KMS-11 (cell line): ENCODE data around the gene ST6GALNAC6.

ENCODE experiments used
- H2AFZ ChIP-seq: fragments of 200-600 bp; sonication (generic); 2 replicates; pipeline ENCODE4 v1.6.1; 2016; ENCODE audit warnings: antibody characterized with exemption, mixed run types, low read depth
- H3K27ac ChIP-seq: fragments of 200-600 bp; sonication (generic); 2 replicates; pipeline ENCODE4 v1.6.1; 2016; ENCODE audit warnings: mild to moderate bottlenecking, mixed run types
- H3K27me3 ChIP-seq: fragments of 200-600 bp; sonication (generic); 2 replicates; pipeline ENCODE4 v1.6.1; 2017; ENCODE audit warnings: mild to moderate bottlenecking, low read depth, mixed run types, moderate library complexity; ENCODE audit not compliant: insufficient read depth
- H3K36me3 ChIP-seq: fragments of 200-600 bp; sonication (generic); 2 replicates; pipeline ENCODE4 v1.6.1; 2017; ENCODE audit warnings: mild to moderate bottlenecking, mixed run types; ENCODE audit not compliant: insufficient read depth
- H3K4me1 ChIP-seq: fragments of 200-600 bp; sonication (generic); 2 replicates; pipeline ENCODE4 v1.6.1; 2016; ENCODE audit warnings: mild to moderate bottlenecking, low read depth, mixed run types; ENCODE audit not compliant: poor library complexity, severe bottlenecking
- H3K4me2 ChIP-seq: fragments of 200-600 bp; sonication (generic); 2 replicates; pipeline ENCODE4 v1.7.0; 2016; ENCODE audit warnings: mild to moderate bottlenecking, mixed run types
- H3K4me3 ChIP-seq: fragments of 200-600 bp; sonication (generic); IDR thresholded peaks from 2 replicates; pipeline ENCODE4 v1.6.1; 2017; ENCODE audit warnings: low read depth, low read length, mixed read lengths; ENCODE audit not compliant: insufficient read depth
- H3K79me2 ChIP-seq: fragments of 200-600 bp; sonication (generic); 2 replicates; pipeline ENCODE4 v1.6.1; 2016; ENCODE audit warnings: low read depth, mixed run types; ENCODE audit not compliant: insufficient read depth
- H3K9ac ChIP-seq: fragments of 200-600 bp; sonication (generic); 2 replicates; pipeline ENCODE4 v1.6.1; 2016; ENCODE audit warnings: mild to moderate bottlenecking, mixed run types
- H4K20me1 ChIP-seq: fragments of 200-600 bp; sonication (generic); 2 replicates; pipeline ENCODE4 v1.6.1; 2016; ENCODE audit warnings: mild to moderate bottlenecking, mixed run types; ENCODE audit not compliant: insufficient read depth
- TF ChIP-seq, protein P1 (sequence below): fragments of 200-600 bp; sonication (generic); conservative IDR thresholded peaks from 2 replicates; pipeline ENCODE4 v1.6.1; 2017; ENCODE audit warnings: low read depth, mild to moderate bottlenecking, antibody characterized with exemption, low read length, moderate library complexity, mixed read lengths

The ST6GALNAC6 gene

DNA sequence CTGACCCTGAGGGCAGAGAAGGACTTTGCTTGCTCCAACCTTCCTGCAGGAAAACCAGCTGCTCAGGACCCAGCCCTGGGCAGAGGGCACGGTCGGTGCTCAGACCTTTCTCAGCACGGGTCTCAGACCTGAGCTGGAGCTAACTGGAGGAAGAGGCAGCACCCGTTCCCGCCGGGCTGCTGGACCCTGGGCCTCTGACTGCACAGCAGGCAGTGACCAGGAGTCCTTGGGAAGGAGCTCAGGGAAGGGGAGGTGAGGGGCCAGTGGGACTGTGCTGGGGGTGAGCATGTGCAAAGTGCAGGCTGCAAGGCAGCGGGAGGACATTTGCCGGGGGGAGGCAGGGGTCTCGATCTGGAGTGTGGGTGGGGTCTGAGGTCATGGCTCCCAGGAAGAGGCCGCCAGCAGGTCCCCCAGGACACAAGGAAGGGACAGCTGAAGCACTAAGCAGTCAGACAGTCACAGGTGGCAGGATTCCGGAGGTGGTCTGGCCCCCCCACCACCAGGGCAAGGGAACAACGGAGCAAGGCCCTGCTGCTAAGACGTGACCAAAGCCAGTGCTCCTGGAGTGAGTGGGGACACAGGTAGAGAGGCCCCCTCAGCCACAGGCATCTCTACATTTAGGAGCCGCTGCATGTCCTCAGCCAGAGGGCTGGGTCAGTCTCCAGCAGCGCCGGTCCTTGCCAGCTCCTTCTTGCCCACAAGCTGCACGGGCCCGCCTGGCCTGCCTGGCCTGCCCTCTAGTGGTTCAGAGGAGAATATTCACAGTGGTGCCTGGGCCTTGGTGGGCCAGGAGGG lies 43.0 kb upstream of the ST6GALNAC6 start:
- Histone ChIP-seq H3K36me3 (no peaks in the 10 kb centered on the region), H3K27ac (no peak overlapping the region), H3K4me1 (peaks cover 11% of the 10 kb centered on the region), H3K27me3 (no peaks in the 10 kb centered on the region), H3K79me2 (peaks cover under 1% of the 10 kb centered on the region; the same call in 1 of the 2 replicates), H2AFZ (no peak overlapping the region), H4K20me1 (no peaks in the 10 kb centered on the region), H3K4me2 (no peak overlapping the region), H3K4me3 (no peak overlapping the region), H3K9ac (no peak overlapping the region)
- TF ChIP-seq, protein P1, sequence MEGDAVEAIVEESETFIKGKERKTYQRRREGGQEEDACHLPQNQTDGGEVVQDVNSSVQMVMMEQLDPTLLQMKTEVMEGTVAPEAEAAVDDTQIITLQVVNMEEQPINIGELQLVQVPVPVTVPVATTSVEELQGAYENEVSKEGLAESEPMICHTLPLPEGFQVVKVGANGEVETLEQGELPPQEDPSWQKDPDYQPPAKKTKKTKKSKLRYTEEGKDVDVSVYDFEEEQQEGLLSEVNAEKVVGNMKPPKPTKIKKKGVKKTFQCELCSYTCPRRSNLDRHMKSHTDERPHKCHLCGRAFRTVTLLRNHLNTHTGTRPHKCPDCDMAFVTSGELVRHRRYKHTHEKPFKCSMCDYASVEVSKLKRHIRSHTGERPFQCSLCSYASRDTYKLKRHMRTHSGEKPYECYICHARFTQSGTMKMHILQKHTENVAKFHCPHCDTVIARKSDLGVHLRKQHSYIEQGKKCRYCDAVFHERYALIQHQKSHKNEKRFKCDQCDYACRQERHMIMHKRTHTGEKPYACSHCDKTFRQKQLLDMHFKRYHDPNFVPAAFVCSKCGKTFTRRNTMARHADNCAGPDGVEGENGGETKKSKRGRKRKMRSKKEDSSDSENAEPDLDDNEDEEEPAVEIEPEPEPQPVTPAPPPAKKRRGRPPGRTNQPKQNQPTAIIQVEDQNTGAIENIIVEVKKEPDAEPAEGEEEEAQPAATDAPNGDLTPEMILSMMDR = peak; percentile 94

GRCh38 chr9:127941961-127942215 lies 42.5 kb upstream of the ST6GALNAC6 start:
- TF ChIP-seq, protein P1 = no peak
- no peaks in the 10 kb centered on the region for H3K36me3 ChIP-seq
- no peak overlapping the region for H3K27ac ChIP-seq
- no peak overlapping the region for H3K4me2 ChIP-seq
- H3K27me3 ChIP-seq = no peaks in the 10 kb centered on the region
- H3K79me2 ChIP-seq = peaks cover 6% of the 10 kb centered on the region
- no peak overlapping the region for H3K4me3 ChIP-seq
- H4K20me1 ChIP-seq = no peaks in the 10 kb centered on the region
- no peak overlapping the region for H3K9ac ChIP-seq
- no peak overlapping the region for H2AFZ ChIP-seq
- H3K4me1 ChIP-seq = peaks cover 11% of the 10 kb centered on the region

GRCh38 chr9:127941062-127941960 lies 41.9 kb upstream of the ST6GALNAC6 start:
- TF ChIP-seq, protein P1 = no peak
- no peaks in the 10 kb centered on the region for H3K36me3 ChIP-seq
- H2AFZ ChIP-seq = no peak overlapping the region
- no peaks in the 10 kb centered on the region for H3K27me3 ChIP-seq
- H3K4me2 ChIP-seq = no peak overlapping the region
- H3K4me1 ChIP-seq = peaks cover 16% of the 10 kb centered on the region
- H4K20me1 ChIP-seq = no peaks in the 10 kb centered on the region
- H3K4me3 ChIP-seq = no peak overlapping the region
- H3K9ac ChIP-seq = no peak overlapping the region
- H3K27ac ChIP-seq = no peak overlapping the region
- H3K79me2 ChIP-seq = peaks cover 11% of the 10 kb centered on the region

- TF ChIP-seq, protein P1 = no peak
- Histone ChIP-seq H3K79me2 (peaks cover 19% of the 10 kb centered on the region), H3K27ac (no peak overlapping the region), H4K20me1 (no peaks in the 10 kb centered on the region), H3K36me3 (no peaks in the 10 kb centered on the region), H3K4me3 (no peak overlapping the region), H2AFZ (no peak overlapping the region), H3K4me2 (no peak overlapping the region), H3K9ac (no peak overlapping the region), H3K27me3 (no peaks in the 10 kb centered on the region), H3K4me1 (peaks cover 21% of the 10 kb centered on the region)
Measured at GRCh38 chr9:127940593-127940992, 41.2 kb upstream of the ST6GALNAC6 start.
